MM.1S (cell line): ENCODE results near the gene ANGPTL8.

ENCODE experiments used
- DNase-seq: peaks from one replicate; pipeline ENCODE4 v3.0.0-alpha.2; 2015
- H2AFZ ChIP-seq: fragments of 300-600 bp; sonication (generic); 2 replicates; pipeline ENCODE4 v1.6.0; 2016; ENCODE audit warnings: antibody characterized with exemption, low read length
- H3F3A ChIP-seq: fragments of 300-600 bp; sonication (generic); 2 replicates; pipeline ENCODE4 v1.6.1; 2016; ENCODE audit warnings: mild to moderate bottlenecking, antibody characterized with exemption, low read length, moderate library complexity, mixed read lengths; ENCODE audit not compliant: insufficient read depth
- H3K27ac ChIP-seq: fragments of 300-600 bp; sonication (generic); 2 replicates; pipeline ENCODE4 v1.5.1; 2016; ENCODE audit warnings: mild to moderate bottlenecking, low read length
- H3K27me3 ChIP-seq: fragments of 300-600 bp; sonication (generic); replicated peaks from 2 replicates; pipeline ENCODE4 v1.6.0; 2016; ENCODE audit warnings: low read length; ENCODE audit not compliant: insufficient read depth
- H3K36me3 ChIP-seq: fragments of 300-600 bp; sonication (generic); replicated peaks from 2 replicates; pipeline ENCODE4 v1.6.1; 2016; ENCODE audit warnings: mild to moderate bottlenecking, low read length, mixed read lengths; ENCODE audit not compliant: insufficient read depth
- H3K4me1 ChIP-seq: fragments of 300-600 bp; sonication (generic); 2 replicates; pipeline ENCODE4 v1.6.1; 2016; ENCODE audit warnings: low read length, mixed read lengths
- H3K4me2 ChIP-seq: fragments of 300-600 bp; sonication (generic); 2 replicates; pipeline ENCODE4 v1.6.0; 2016; ENCODE audit warnings: low read depth, low read length
- H3K4me3 ChIP-seq: fragments of 300-600 bp; sonication (generic); 2 replicates; pipeline ENCODE4 v1.5.1; 2016; ENCODE audit warnings: low read length, mixed read lengths
- H3K79me2 ChIP-seq: fragments of 300-600 bp; sonication (generic); 2 replicates; pipeline ENCODE4 v1.6.1; 2016; ENCODE audit warnings: mixed run types, low read length, mixed read lengths
- H3K9ac ChIP-seq: fragments of 300-600 bp; sonication (generic); 2 replicates; pipeline ENCODE4 v1.6.1; 2016; ENCODE audit warnings: low read length, mixed read lengths
- H3K9me2 ChIP-seq: fragments of 300-600 bp; sonication (generic); replicated peaks from 2 replicates; pipeline ENCODE4 v1.6.1; 2016; ENCODE audit warnings: mild to moderate bottlenecking, low read length, mixed read lengths; ENCODE audit not compliant: insufficient read depth
- H3K9me3 ChIP-seq: fragments of 300-600 bp; sonication (generic); replicated peaks from 2 replicates; pipeline ENCODE4 v1.6.1; 2016; ENCODE audit warnings: mild to moderate bottlenecking, low read length, mixed read lengths; ENCODE audit not compliant: insufficient read depth
- H4K20me1 ChIP-seq: fragments of 300-600 bp; sonication (generic); 2 replicates; pipeline ENCODE4 v1.6.1; 2016; ENCODE audit warnings: mild to moderate bottlenecking, low read length, moderate library complexity, mixed read lengths; ENCODE audit not compliant: insufficient read depth
- CTCF ChIP-seq: fragments of 300-600 bp; sonication (generic); IDR thresholded peaks from 2 replicates; pipeline ENCODE4 v1.5.1; 2016; ENCODE audit warnings: antibody characterized with exemption, low read length, mixed read lengths
- EZH2 ChIP-seq: fragments of 300-600 bp; sonication (generic); optimal IDR thresholded peaks from 2 replicates; pipeline ENCODE3; 2017; ENCODE audit warnings: low read depth, mild to moderate bottlenecking, antibody characterized with exemption, low read length, mixed read lengths
- EZH2phosphoT487 ChIP-seq: fragments of 300-600 bp; sonication (generic); IDR thresholded peaks from 2 replicates; pipeline ENCODE4 v1.6.1; 2018; ENCODE audit warnings: antibody characterized with exemption, low read length

Gene ANGPTL8

GRCh38 chr19:11237321-11237720, 2.1 kb upstream of the ANGPTL8 start:
- Histone ChIP-seq H3F3A (no peaks in the 10 kb centered on the region), H3K4me1 (no peaks in the 10 kb centered on the region), H3K9ac (no peak overlapping the region), H3K9me3 (no peaks in the 10 kb centered on the region), H3K79me2 (no peaks in the 10 kb centered on the region), H3K9me2 (no peaks in the 10 kb centered on the region), H3K4me2 (no peak overlapping the region), H3K27ac (no peak overlapping the region), H3K4me3 (no peak overlapping the region), H3K36me3 (no peaks in the 10 kb centered on the region), H4K20me1 (no peaks in the 10 kb centered on the region), H2AFZ (no peak overlapping the region), H3K27me3 (peaks cover 64% of the 10 kb centered on the region)
- TF ChIP-seq EZH2phosphoT487 (no peak), CTCF (no peak), EZH2 (no peak)
- no peak for DNase-seq

GRCh38 chr19:11238041-11238440, 1.4 kb upstream of the ANGPTL8 start:
- H3K79me2 ChIP-seq = no peaks in the 10 kb centered on the region
- no peaks in the 10 kb centered on the region for H3K36me3 ChIP-seq
- peaks cover 64% of the 10 kb centered on the region for H3K27me3 ChIP-seq
- H3K9ac ChIP-seq = no peak overlapping the region
- no peak overlapping the region for H2AFZ ChIP-seq
- no peak for DNase-seq
- no peaks in the 10 kb centered on the region for H4K20me1 ChIP-seq
- H3K4me1 ChIP-seq = no peaks in the 10 kb centered on the region
- no peaks in the 10 kb centered on the region for H3F3A ChIP-seq
- no peak overlapping the region for H3K27ac ChIP-seq
- H3K4me3 ChIP-seq = no peak overlapping the region
- TF ChIP-seq EZH2phosphoT487 (no peak), EZH2 (no peak), CTCF (no peak)
- H3K9me3 ChIP-seq = no peaks in the 10 kb centered on the region
- no peaks in the 10 kb centered on the region for H3K9me2 ChIP-seq
- H3K4me2 ChIP-seq = no peak overlapping the region

- Histone ChIP-seq H4K20me1 (no peaks in the 10 kb centered on the region), H3K9ac (no peak overlapping the region), H3K27me3 (peaks cover 64% of the 10 kb centered on the region), H3K9me2 (no peaks in the 10 kb centered on the region), H3K4me1 (peaks cover 3% of the 10 kb centered on the region; the same call in 1 of the 2 replicates), H3K27ac (no peak overlapping the region), H3F3A (no peaks in the 10 kb centered on the region), H3K4me3 (no peak overlapping the region), H3K36me3 (no peaks in the 10 kb centered on the region), H3K4me2 (no peak overlapping the region), H3K9me3 (no peaks in the 10 kb centered on the region), H2AFZ (no peak overlapping the region), H3K79me2 (no peaks in the 10 kb centered on the region)
- TF ChIP-seq EZH2 (no peak), EZH2phosphoT487 (no peak), CTCF (no peak)
- no peak for DNase-seq
Measured at GRCh38 chr19:11238781-11239376, 540 bp upstream of the ANGPTL8 start.
